GM21447 (cell line): ENCODE data around the gene SZT2.

Source experiments
- ATAC-seq: cut with Tn5 transposase; IDR thresholded peaks from one replicate; pipeline ENCODE4 v1.9.1; 2021; ENCODE audit not compliant: unreplicated experiment

Gene SZT2

DNA sequence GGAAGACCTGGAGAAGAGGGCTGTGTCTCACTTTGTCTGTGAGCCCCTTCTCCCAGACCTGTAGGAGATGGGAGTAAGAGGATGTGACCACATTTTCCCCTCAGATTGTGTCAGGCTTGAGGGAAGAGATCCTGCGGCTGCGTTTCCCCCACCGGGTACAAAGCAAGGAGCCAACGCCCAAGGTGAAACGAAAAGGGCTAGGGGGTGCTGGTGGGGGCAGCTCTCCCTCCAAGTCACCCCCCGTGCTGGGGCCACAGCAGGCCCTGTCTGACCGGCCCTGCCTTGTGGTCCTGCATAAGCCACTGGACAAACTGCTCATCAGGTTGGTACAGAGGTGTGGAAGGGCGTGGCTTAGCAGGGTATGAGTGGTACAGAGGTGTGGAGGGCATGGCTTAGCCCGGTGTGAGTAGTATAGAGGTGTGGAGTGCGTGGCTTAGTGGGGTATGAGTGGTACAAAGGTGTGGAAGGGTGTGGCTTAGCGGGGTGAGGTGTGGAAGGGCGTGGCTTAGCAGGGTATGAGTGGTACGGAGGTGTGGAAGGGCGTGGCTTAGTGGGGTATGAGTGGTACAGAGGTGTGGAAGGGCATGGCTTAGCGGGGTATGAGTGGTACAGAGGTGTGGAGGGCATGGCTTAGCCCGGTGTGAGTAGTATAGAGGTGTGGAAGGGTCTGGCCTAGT lies 33.4 kb downstream of the SZT2 start:
- ATAC-seq, result no peak

DNA sequence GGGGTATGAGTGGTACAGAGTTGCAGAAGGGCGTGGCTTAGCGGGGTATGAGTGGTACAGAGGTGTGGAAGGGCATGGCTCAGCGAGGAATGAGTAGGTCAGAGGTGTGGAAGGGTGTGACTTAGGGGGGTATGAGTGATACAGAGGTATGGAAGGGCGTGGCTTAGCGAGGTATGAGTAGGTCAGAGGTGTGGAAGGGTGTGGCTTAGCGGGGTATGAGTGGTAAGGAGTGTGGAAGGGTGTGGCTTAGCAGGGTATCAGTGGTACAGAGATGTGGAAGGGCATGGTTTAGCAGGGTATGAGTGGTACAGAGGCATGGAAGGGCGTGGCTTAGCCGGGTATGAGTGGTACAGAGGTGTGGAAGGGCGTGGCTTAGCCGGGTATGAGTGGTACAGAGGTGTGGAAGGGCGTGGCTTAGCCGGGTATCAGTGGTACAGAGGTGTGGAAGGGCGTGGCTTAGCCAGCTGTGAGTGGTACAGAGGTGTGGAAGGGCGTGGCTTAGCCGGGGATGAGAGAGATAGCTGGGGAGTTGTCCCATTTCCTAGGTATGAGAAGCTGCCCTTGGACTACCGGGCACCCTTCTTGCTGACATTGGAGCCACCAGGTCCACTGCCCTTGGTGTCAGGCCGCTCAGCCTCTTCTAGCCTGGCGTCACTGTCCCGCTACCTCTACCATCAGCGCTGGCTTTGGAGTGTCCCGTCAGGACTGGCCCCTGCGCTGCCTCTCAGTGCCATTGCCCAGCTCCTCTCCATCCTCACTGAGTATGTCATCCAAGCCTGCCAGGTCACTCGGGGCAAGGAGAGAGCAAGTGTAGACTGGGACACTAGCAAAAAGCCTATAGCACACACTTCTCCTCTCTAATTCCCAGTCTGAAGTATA lies 34.2 kb downstream of the SZT2 start:
- no peak for ATAC-seq

DNA sequence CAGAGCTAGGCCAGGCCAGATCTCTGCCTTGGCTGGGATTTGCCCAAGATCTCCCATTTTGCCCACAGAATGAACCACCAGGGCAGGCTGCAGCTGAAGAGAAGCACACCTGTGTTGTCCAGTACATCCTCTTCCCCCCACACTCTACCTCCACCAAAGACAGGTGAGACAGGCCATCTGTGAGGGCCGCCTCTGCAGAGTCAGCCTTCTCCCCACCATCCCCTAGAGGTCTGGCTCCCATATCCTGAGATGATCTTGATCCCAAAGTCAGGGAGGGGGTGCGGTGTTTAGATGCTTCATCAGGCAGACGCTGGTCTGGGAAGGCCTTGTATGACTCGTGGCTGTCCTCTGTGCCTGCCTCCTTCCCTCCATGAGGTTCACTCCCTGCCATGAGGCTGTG lies 35.3 kb downstream of the SZT2 start:
- no peak for ATAC-seq

DNA sequence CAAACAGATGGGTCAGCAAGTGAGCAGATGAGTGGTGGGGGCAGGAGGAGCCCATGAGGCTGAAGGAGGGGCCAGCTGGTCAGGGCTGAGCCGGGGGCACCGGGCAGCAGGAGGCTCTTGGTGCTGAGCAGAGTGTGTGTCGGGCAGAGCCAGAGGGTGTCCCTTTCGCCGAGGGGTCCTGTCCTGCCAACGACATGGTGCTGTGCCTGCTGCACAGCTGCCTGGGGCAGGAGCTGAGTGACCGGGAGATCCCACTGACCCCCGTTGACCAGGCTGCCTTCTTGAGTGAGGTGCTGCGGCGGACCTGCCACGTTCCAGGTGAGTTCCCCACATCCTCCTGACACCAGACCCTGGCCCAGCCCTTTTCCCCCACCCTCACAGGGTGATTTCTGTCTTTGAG lies 36.5 kb downstream of the SZT2 start:
- ATAC-seq, result no peak

DNA sequence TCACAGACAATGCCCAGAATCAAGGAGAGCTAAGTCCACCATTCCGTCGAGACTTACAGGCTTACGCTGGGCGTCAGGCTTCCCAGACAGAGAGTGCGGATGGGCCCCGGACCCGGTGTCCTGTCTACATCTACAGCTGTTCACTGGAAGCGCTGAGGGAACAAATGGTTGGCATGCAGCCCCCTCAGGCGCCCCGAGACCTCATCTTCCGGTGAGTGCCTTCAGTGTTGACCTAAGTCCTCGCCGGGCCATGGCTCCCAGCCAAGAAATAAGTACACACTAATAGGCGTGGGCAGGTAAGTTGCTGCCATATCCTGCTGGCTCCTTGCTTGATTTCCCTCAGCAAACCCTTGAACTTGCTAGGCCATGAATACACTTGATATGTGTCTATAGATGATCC lies 37.8 kb downstream of the SZT2 start:
- no peak for ATAC-seq

DNA sequence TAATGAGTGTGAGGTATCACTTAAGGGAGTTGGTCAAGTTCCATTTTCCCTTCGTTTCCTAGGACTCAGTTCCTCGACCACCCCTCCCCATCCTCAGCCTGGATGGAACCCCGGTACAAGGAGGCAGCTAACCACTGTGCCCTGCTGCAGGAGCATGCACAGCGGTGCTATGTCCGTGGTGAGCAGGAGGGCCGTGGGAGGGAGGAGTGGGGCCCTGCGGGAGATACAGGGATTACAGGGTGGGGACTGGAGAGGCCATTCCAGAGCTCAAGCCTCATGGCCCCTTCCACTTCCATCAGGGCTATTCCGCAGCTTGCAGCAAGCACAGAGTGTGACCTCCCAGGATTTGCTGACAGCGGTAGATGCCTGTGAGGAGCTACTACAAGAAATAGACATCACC lies 38.2 kb downstream of the SZT2 start:
- no peak for ATAC-seq

DNA sequence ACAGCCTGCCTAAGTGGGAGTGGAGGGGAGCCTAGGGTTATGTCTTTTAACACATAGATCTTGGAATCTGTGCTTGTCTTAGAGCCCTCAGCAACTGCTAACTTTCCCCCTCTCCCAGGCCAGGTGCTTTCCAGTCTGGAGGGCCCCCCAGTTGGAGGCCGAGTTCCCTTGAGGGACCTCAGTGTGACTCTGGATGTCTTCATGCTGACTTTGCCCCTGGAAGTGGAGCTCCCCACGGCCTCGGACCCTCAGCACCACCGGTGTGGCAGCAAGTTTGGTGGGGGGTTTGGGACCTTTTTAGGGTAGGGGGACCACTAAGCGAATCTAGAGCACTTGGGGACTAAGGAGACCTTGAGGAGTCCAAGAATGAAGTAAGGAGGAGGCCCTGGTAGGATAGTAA lies 41.1 kb downstream of the SZT2 start:
- no peak for ATAC-seq

DNA sequence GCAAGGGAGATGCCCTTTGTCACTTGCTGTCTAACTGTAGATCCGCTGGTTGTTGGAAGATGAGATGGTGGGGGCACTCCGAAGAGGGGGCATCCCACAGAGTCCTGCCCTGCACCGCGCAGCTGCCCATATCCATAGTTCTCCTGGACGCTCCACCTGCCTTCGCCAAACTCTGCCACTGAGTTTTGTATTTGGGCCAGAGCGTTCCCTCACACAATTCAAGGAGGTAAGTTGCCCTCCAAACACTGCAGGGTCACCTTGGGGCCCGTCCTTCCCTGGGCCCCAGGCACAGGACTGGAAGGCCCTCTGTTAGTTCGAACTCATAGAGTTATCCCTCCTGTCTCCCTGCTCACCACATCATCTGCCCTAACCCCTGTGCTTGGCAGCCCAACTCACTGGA lies 42.0 kb downstream of the SZT2 start:
- ATAC-seq, result no peak

DNA sequence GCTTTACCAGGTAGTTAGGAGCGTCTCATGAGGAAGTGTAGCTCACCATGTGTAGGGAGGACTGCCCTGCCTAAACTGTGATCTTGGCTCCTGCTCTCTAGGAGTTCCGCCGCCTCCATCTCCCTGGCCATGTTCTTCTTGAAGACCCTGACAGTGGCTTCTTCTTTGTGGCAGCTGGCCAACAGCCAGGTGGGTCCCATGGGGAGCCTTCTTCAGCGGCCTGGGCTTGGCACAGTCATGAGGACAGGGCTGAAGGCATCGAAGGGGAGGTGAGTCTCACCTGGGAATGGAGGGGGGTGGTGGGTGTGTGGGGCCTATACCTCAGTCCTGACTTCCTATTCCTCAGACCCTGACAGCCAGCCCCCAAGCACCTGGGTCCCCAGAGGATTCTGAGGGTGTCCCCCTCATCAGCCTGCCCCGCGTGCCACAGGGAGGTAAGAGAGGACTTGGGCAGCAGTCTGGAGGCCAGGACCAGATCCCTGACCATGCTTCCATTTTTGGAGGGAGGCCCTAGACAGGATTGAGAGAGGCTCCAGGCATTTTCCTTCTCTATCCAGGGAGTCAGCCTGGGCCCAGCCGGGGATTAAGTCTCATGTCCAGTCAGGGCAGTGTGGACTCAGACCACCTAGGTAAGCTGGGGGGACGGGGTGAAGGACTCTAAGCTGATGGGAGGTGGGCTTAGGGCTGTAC lies 42.6 kb downstream of the SZT2 start:
- no peak for ATAC-seq

DNA sequence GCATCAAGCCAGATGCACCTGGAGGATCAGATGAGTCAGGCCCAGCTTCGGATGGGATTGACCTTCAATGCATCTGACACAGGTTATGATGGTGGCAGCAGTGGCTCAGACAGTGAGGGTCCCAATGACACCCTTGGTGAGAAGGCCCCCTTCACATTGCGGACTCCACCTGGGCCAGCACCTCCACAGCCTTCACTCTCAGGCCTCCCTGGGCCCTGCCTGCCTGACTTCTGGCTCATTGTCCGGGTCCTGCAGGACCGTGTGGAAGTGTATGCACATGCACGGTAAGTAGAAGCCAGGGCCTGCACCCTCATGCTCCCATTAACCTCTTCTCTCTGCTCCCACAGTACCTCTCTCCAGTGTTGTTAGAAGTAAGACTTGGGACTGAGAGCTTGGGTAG lies 43.2 kb downstream of the SZT2 start:
- no peak for ATAC-seq

DNA sequence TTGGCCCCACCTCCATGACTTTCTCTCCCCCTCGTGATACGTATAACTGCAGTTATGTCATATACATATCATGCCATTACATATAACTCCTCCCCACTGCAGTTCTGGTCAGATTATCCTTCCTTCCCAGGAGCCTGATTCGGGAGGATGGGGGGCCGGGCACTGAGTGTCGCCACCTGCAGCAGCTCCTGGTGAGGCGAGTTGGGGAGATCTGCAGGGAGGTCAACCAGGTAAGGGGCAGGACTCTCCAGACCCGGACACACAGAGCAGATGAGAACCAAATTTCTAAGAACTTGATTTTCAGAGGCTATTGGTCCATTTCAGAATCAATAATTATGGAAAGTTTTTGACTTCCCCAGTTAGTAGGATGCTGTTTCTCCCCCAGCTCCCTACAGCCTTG lies 44.6 kb downstream of the SZT2 start:
- ATAC-seq, result no peak

DNA sequence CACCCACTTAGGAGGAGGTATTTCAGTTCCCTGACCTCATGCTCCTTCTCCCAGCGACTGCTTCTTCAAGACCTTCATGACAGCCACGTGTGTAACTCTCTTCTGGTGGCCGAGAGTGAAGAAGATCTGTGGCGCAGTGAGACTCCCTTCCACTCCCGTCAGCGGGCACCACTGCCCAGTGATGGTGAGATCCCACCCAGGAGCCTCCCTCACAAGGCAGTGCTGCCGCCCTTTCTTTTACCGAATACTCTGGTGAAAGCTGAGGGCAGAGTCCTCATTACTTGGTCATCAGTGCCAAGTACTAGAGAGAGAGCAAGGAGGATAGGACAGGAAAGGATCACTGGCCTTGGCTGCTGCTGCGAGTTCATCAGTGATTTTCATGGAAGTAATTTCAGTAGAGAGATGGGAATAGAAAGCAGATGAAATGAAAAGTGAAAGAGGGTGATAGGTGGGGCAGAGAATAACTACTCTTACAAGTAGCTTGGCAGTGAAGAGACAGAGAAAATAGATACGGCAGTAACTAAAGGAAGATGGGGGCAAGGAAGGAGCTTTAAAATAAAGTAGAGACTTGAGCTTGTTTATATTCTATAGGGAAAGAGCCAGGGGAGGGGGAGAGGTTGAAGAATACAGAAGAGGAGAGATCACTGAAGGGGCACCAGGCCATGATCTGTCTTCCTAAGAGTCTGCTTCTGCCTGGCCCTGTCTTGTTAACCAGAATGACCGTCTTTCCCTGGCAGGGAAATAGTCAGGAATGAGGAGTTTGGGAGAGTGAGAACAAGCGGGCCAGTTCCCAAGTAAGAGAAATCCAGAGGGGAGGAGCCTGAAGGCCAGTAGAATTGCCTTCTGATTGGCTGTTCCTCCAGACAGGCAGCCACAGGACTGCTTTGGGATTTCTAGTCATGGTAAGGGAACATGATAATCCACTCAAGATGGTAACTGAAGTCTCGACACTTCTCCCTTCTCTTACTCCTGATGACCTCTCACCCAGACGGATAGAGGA lies 45.7 kb downstream of the SZT2 start:
- no peak for ATAC-seq

DNA sequence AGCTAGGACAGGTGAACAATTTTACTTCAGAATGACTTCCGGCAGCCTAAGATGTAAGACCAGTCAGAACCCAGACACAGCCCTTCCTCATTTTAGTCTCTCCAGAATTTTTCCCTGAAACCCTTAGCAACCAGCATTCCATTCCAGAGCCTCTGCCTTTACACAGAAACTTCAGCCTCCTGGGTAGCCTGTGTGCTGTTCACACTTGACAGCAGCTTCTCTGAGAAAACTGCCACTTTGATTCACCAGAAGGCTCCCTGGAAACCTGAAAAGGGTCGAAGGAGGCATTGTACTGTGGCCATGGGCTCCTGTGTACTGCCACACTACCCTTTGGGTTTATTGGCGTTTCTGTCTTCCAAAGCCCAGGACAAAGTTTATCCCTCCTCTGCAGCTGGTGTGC lies 46.7 kb downstream of the SZT2 start:
- ATAC-seq, result no peak

DNA sequence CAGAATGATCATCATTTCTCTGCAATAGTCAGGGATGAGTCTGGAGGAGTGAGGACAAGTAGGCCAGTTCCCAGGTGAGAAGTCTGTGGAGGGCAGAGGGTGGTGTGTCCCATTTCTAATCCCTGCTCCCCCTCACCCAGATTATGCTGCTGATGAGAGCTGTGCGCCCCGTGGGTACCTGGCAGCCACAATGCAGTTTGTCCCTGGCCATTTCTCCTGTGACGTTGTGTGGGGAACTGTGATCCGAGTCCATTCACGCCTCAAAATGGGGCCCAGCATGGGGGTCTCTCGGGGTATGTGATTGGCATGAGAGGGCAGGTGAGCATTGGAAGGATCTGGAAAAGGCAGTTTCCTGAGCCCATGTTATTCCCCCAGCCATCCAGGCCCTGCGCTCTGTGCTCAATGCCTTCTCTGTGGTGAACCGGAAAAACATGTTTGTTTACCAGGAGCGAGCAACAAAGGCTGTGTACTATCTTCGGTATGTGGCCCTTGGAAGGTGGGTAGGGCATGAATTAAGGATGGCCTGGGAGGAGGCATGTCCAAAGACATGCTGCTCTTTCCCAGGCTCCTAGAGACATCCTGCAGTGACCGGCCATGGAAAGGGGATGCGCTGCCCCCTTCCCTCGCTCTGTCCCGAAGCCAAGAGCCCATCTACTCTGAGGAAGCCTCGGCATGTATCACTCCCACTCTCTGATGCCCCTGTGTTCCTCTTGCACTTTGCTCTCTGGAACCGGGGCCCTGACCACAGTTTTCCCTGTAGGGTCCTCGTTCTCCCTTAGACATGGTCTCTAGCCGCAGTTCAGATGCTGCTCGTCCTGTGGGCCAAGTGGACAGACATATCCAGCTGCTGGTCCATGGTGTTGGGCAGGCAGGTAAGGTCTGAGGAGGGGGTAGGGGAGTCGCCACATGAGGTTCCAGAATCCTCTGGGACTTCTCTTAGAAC lies 47.6 kb downstream of the SZT2 start:
- no peak for ATAC-seq

DNA sequence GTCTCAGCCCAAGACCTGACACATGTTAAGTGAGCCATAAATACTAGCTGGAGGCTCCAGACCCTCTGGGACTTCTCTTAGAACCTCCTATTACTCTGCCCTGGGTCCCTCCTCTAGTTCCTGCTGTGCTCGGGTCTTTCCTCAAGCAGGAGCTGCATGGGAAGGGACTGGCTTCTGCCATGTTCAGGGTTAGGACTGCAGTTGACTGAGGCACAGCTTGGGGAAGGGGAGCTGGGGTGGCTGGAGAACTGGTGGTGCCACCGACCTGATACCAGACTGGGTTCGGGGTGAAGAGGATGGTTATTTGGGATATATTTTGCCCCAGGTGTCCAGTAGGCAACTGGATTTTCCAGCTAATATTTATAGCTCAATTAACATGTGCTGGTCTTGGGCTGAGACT lies 48.3 kb downstream of the SZT2 start:
- no peak for ATAC-seq

DNA sequence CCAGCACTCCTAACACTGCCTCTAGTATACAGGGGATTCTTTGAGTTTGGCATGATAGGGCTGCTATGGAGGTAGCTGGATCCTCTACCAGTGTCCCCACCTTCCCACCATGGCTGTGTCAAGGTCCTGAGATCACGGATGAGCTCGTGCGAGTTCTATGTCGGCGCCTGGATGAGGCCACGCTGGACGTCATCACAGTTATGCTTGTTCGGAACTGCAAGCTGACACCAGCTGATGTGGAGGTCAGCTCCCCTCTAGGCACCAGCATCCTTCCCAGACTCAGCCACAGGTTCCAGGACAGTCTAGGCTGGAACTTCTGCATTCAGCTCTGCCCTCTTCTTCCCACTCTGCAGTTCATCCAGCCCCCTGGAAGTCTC lies 48.9 kb downstream of the SZT2 start:
- no peak for ATAC-seq

DNA sequence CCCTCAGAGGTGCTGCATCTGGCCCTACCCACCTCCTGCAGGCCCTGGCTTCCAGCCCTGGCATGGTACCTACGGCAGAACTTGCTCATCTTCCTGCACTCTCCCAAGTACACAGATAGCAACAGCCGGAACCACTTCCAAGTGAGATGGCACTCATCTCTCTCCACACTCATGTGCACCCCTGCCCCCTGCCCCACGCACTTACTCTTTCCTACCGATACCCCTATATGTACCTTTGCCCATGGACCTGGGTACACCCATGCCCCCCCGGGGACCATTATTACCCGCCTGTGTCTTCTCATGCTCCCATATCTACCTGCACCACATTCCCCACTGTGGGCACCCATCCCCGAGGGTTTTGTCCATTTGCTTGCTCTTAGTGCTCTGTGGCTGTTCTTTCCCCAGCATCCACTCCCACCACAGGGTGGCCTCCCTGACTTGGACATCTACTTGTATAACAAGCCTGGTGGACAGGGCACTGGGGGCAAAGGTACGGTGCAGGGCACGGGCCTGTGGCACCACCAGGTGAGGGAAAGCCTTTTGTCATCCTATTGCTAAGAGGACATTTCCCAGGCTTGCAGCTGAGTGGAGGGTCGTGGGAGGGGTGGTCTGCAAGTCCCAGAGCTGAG lies 49.4 kb downstream of the SZT2 start:
- ATAC-seq, result no peak

DNA sequence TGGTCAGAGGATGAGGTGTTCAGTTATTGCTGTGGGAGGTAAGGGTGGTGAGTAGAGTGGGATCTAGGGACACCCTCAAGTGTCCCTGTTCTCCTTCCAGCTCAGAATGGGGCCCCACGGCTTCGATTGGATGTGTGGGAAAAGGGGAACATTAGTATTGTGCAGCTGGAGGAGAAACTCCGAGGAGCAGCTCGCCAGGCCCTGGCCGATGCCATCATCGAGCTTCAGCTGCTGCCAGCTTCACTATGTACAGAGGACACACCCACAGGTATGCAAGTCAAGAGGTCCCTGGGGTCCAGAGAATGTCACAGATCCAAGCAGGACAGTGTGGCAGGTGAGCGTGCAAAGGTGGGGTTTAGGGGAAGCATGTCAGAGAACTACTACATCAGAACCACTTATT lies 50.1 kb downstream of the SZT2 start:
- no peak for ATAC-seq

DNA sequence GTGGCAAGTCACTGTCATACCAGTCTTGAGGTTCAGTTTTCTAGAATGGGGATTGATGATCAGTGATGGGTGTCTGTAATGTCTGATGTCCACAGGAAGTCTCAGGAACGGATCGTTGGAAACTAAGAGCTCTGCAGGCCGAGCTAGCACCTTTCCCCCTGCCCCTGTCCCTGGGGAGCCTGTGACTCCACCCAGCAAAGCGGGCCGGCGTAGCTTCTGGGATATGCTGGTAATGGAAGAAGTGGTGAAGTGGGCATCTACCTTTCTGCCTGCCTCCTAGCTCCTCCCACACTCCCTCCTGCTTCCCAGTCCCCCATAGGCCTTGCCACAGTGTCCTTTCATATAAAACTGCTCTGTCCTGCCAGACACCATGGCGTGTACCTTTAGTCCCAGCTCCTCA lies 50.7 kb downstream of the SZT2 start:
- ATAC-seq, result no peak
